NCI-H2196 (cell line): ENCODE results near the gene VCP.
"Not testable (repeated sequence)": the region's sequence is repeated elsewhere in the genome, so short reads cannot be mapped to it uniquely, and the experiment has no call there.

Experiments used
- DNase-seq: peaks from one replicate; lab custom pipeline; 2025; ENCODE audit not compliant: unreplicated experiment; lab: John Stamatoyannopoulos, UW

Gene VCP

DNA sequence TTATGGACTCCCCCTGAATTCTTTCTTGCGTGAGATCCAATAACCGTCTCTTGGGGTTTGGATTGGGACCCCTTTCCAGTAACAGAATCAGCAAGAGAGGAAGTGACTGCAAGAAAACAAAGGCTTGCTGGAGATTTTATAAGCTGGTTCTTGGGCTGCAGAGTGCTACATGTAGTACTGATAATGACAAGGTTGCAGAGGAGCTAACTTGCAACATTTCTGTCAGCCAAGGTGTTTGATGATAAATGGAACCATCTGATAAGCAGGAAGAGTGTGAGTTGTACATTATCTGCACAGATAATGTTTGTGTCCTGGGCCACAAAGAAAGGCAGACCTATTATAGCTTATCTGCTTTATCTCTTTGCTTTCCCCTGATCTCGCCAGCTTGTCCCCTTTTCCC lies 45.8 kb downstream of the VCP start:
- no peak for DNase-seq

DNA sequence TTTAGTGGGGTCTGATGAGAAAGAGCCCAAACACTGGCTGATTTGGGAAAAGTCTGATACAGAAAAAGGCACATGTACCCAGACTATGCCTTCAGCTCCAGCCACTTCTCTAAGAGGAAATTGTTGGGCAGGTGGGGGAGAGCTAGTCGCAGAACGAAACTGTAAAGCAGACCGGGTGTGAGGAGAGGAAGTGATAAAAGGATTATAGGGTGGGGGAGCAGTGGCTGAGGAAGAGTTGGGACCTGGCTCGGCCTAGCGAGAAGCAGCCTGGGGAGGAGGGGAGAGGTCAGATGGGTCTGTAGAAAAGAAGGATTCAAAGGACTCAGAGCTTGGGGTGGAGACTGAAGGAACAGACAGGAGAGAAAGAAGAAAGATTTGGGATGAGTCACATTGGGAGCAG lies 49.0 kb downstream of the VCP start:
- DNase-seq = not testable (repeated sequence)

- DNase-seq = no peak
Measured at GRCh38 chr9:35014517-35014916, 57.9 kb downstream of the VCP start.

- no peak for DNase-seq
Measured at GRCh38 chr9:35010351-35010958, 62.0 kb downstream of the VCP start.
